H1 (cell line): Measurements from ENCODE around the gene ARHGAP4. TPM values are rescaled to one million over a fixed set of nuclear protein-coding genes. Genes with fewer than 3 reads are reported as not detected.

Experiments used
- CTCF ChIA-PET: fragments of 300-600 bp; sonication (Branson Sonifier 250); formaldehyde crosslinking; loops from one replicate; lab custom pipeline; 2021; ENCODE audit not compliant: partially characterized antibody; lab: Charles Lee
- POLR2A ChIA-PET: fragments of 300-600 bp; sonication (Branson Sonifier 250); formaldehyde crosslinking; loops from one replicate; lab custom pipeline; 2021; ENCODE audit warnings: inconsistent platforms; ENCODE audit not compliant: partially characterized antibody; lab: Charles Lee
- DNase-seq, 2 experiments: peaks; one replicate each; pipeline versions ENCODE4 v3.0.0 to v3.0.0-alpha.2; 2010 to 2022; ENCODE audit warnings: low spot score in 2 of 2, low read depth in 1 of 2, mixed read lengths in 1 of 2
- FAIRE-seq: peaks from 2 replicates; lab custom pipeline; 2011; peaks lifted over from hg19 to GRCh38; lab: Jason Lieb, UNC
- H2AFZ ChIP-seq: 2 replicates; pipeline ENCODE4 v1.8.1; 2012; ENCODE audit warnings: low read length, inconsistent platforms
- H2AK5ac ChIP-seq: 2 replicates; pipeline ENCODE4 v1.6.1; 2013; ENCODE audit warnings: low read depth, low read length
- H2BK120ac ChIP-seq: replicated peaks from 2 replicates; pipeline ENCODE3; 2013; ENCODE audit warnings: low read depth, low read length, inconsistent platforms
- H2BK12ac ChIP-seq: 2 replicates; pipeline ENCODE4 v1.6.1; 2013; ENCODE audit warnings: low read depth, low read length
- H2BK15ac ChIP-seq: 2 replicates; pipeline ENCODE4 v1.6.1; 2013; ENCODE audit warnings: low read length
- H2BK20ac ChIP-seq: 2 replicates; pipeline ENCODE4 v1.6.1; 2013; ENCODE audit warnings: low read length
- H2BK5ac ChIP-seq: 2 replicates; pipeline ENCODE4 v1.6.1; 2013; ENCODE audit warnings: low read depth, low read length
- H3K14ac ChIP-seq: 2 replicates; pipeline ENCODE4 v1.6.1; 2013; ENCODE audit warnings: inconsistent platforms; ENCODE audit not compliant: insufficient read length
- H3K18ac ChIP-seq: 2 replicates; pipeline ENCODE4 v1.6.1; 2013; ENCODE audit warnings: low read length; ENCODE audit errors: extremely low read depth
- H3K23ac ChIP-seq: 2 replicates; pipeline ENCODE4 v1.6.1; 2013; ENCODE audit warnings: inconsistent platforms; ENCODE audit not compliant: insufficient read length
- H3K23me2 ChIP-seq: 2 replicates; pipeline ENCODE4 v1.6.1; 2013; ENCODE audit warnings: low read depth, low read length
- H3K27ac ChIP-seq: 2 replicates; pipeline ENCODE4 v1.6.1; 2011; ENCODE audit warnings: low read depth, low read length, inconsistent platforms
- H3K27me3 ChIP-seq, 4 experiments: replicated peaks in 1 of 4; 1 replicate in 1 of 4; 2 replicates in 3 of 4; pipeline versions ENCODE4 v1.6.1 to v1.8.1; 2011 to 2013; ENCODE audit warnings: low read length in 3 of 4, mild to moderate bottlenecking in 3 of 4, inconsistent platforms in 2 of 4, mixed read lengths in 2 of 4, moderate library complexity in 1 of 4; ENCODE audit not compliant: control insufficient read depth in 3 of 4, insufficient read depth in 3 of 4; ENCODE audit errors: extremely low read depth in 1 of 4
- H3K36me3 ChIP-seq, 4 experiments: 2 replicates each; pipeline versions ENCODE4 v1.6.1 to v1.8.1; 2011 to 2013; ENCODE audit warnings: mild to moderate bottlenecking in 4 of 4, low read length in 3 of 4, moderate library complexity in 2 of 4, control low read depth in 1 of 4, inconsistent platforms in 1 of 4; ENCODE audit not compliant: insufficient read depth in 4 of 4, control insufficient read depth in 2 of 4
- H3K4ac ChIP-seq: replicated peaks from 2 replicates; pipeline ENCODE3; 2013; ENCODE audit warnings: low read length, low read depth, mixed read lengths, inconsistent platforms; ENCODE audit not compliant: insufficient read length
- H3K4me1 ChIP-seq, 4 experiments: replicated peaks in 1 of 4; 1 replicate in 1 of 4; 2 replicates in 3 of 4; pipeline versions ENCODE4 v1.6.1 to v1.8.1; 2011 to 2013; ENCODE audit warnings: low read length in 3 of 4, inconsistent platforms in 2 of 4, mixed read lengths in 1 of 4; ENCODE audit not compliant: insufficient read depth in 4 of 4, control insufficient read depth in 3 of 4
- H3K4me2 ChIP-seq, 2 experiments: 2 replicates each; pipeline versions ENCODE4 v1.6.1 to v1.8.1; 2011 to 2013; ENCODE audit warnings: low read depth in 2 of 2, low read length in 2 of 2, control low read depth in 1 of 2, inconsistent platforms in 1 of 2, mild to moderate bottlenecking in 1 of 2; ENCODE audit not compliant: insufficient read depth in 1 of 2
- H3K4me3 ChIP-seq, 4 experiments: fragments of 200-600, 300-600 bp in 1 of 4; sonication (generic), shearing (Covaris generic), sonication (Bioruptor Twin) in 1 of 4; 2 replicates each; pipeline versions ENCODE4 v1.5.1 to v1.8.1; 2011 to 2016; ENCODE audit warnings: low read length in 4 of 4, low read depth in 3 of 4, control low read depth in 2 of 4, inconsistent platforms in 2 of 4, mild to moderate bottlenecking in 2 of 4, mixed read lengths in 1 of 4, moderate library complexity in 1 of 4; ENCODE audit not compliant: insufficient read depth in 2 of 4; ENCODE audit errors: extremely low read depth in 1 of 4
- H3K56ac ChIP-seq: replicated peaks from 2 replicates; pipeline ENCODE3; 2013; ENCODE audit warnings: low read depth, mild to moderate bottlenecking, mixed read lengths, low read length, inconsistent platforms; ENCODE audit not compliant: insufficient read length
- H3K79me1 ChIP-seq: 2 replicates; pipeline ENCODE4 v1.6.1; 2013; ENCODE audit warnings: low read depth, low read length, control low read depth
- H3K79me2 ChIP-seq, 2 experiments: 2 replicates each; pipeline versions ENCODE4 v1.6.1 to v1.8.1; 2012 to 2013; ENCODE audit warnings: low read length in 2 of 2, mild to moderate bottlenecking in 2 of 2, inconsistent platforms in 1 of 2; ENCODE audit not compliant: insufficient read depth in 2 of 2, control insufficient read depth in 1 of 2
- H3K9ac ChIP-seq, 4 experiments: replicated peaks in 1 of 4; 1 replicate in 1 of 4; 2 replicates in 3 of 4; pipeline versions ENCODE4 v1.6.1 to v1.8.1; 2011 to 2013; ENCODE audit warnings: low read depth in 3 of 4, low read length in 3 of 4, control low read depth in 2 of 4, mild to moderate bottlenecking in 2 of 4, moderate library complexity in 2 of 4, inconsistent platforms in 1 of 4; ENCODE audit errors: extremely low read depth in 1 of 4
- H3K9me3 ChIP-seq, 2 experiments: 2 replicates each; pipeline versions ENCODE4 v1.6.1 to v1.8.1; 2012 to 2013; ENCODE audit warnings: mild to moderate bottlenecking in 2 of 2, moderate library complexity in 2 of 2, control low read depth in 1 of 2, inconsistent platforms in 1 of 2, low read depth in 1 of 2, low read length in 1 of 2, mixed read lengths in 1 of 2; ENCODE audit not compliant: insufficient read depth in 2 of 2
- H4K20me1 ChIP-seq, 2 experiments: replicated peaks in 1 of 2; 2 replicates each; pipeline versions ENCODE3 to v1.8.1; 2011 to 2013; ENCODE audit warnings: inconsistent platforms in 2 of 2, low read length in 2 of 2, mild to moderate bottlenecking in 1 of 2; ENCODE audit not compliant: insufficient read depth in 2 of 2, control insufficient read depth in 1 of 2
- H4K5ac ChIP-seq: 2 replicates; pipeline ENCODE4 v1.6.1; 2013; ENCODE audit warnings: low read length, low read depth, mixed read lengths, inconsistent platforms; ENCODE audit not compliant: insufficient read length
- H4K8ac ChIP-seq: 2 replicates; pipeline ENCODE4 v1.8.0; 2013; ENCODE audit warnings: mild to moderate bottlenecking, moderate library complexity, low read length, inconsistent platforms; ENCODE audit not compliant: insufficient read depth; ENCODE audit errors: extremely low read depth
- H4K91ac ChIP-seq: replicated peaks from 2 replicates; pipeline ENCODE3; 2013; ENCODE audit warnings: low read length, mixed read lengths, inconsistent platforms; ENCODE audit not compliant: insufficient read length
- CTCF ChIP-seq, 3 experiments: IDR thresholded peaks; 1 replicate in 2 of 3; 2 replicates in 1 of 3; pipeline versions ENCODE4 v1.5.1 to v1.6.1; 2011; ENCODE audit warnings: low read length in 3 of 3, mild to moderate bottlenecking in 3 of 3, inconsistent platforms in 2 of 3, low read depth in 1 of 3, moderate library complexity in 1 of 3; ENCODE audit not compliant: insufficient read depth in 1 of 3; ENCODE audit errors: control extremely low read depth in 1 of 3
- EGR1 ChIP-seq: IDR thresholded peaks from 2 replicates; pipeline ENCODE4 v1.6.1; 2011; ENCODE audit warnings: low read depth, low read length, borderline replicate concordance
- RAD21 ChIP-seq, 2 experiments: IDR thresholded peaks in 1 of 2; conservative IDR thresholded peaks in 1 of 2; 2 replicates each; pipeline ENCODE4 v1.6.1; 2011; ENCODE audit warnings: low read depth in 2 of 2, low read length in 2 of 2, improper control_type of control experiment in 1 of 2, inconsistent platforms in 1 of 2, mild to moderate bottlenecking in 1 of 2, moderate library complexity in 1 of 2
- WGBS, 2 experiments: shearing (Covaris generic) in 1 of 2; methylation state at CpG; one replicate each; pipeline versions ENCODE4 v1.1.6 to v1.1.7; 2013 to 2015; ENCODE audit warnings: low lambda C conversion rate in 2 of 2, mixed read lengths in 2 of 2, inconsistent platforms in 1 of 2, low coverage in 1 of 2, missing lambda C conversion rate in 1 of 2; ENCODE audit not compliant: insufficient replicate concordance in 2 of 2, insufficient coverage in 1 of 2, insufficient read length in 1 of 2; ENCODE audit errors: extremely low coverage in 1 of 2, missing lambda C conversion rate in 1 of 2; 5-methylcytosine and 5-hydroxymethylcytosine counted together
- polyA plus RNA-seq, 7 experiments: library from polyadenylated mRNA; depleted of rRNA in 3 of 7; stranded (reverse) in 5 of 7; unstranded in 2 of 7; fragments of >200 nt in 5 of 7; fragments of 200-250 nt in 2 of 7; gene quantifications; 1 replicate in 5 of 7; 2 replicates in 1 of 7; 4 replicates in 1 of 7; pipeline versions ENCODE4 v1.2.1 to v1.2.3, GENCODE V29; 2011 to 2013; ENCODE audit warnings: missing spikeins in 2 of 7, mixed read lengths in 2 of 7
- total RNA-seq: library from RNA; stranded (reverse); fragmentation: NEBNext Ultra II Directional; extraction: Animal tissue kit (Norgen Biotek cat#: 25700); gene quantifications from 2 replicates; pipeline ENCODE4 v1.2.1, GENCODE V29; 2021

Gene ARHGAP4
- total and polyA plus RNA-seq, 2 of the 8 experiments (the other 6 are each of a cell fraction or from before 2014, with no cell fraction given) = 23.9 to 26.0 TPM

GRCh38 chrX:153924149-153924861, 1.8 kb downstream of the ARHGAP4 start:
- Histone ChIP-seq H3K36me3 (0 out of 8 replicates have a peak, but pooled peaks cover 0 to 2% (median 0%) of the 10 kb centered on the region in 4 experiments), H3K27ac (no peak overlapping the region), H4K8ac (no peak overlapping the region), H3K9me3 (no peaks in the 10 kb centered on the region), H2AK5ac (no peak overlapping the region), H2BK15ac (no peak overlapping the region), H4K91ac (no peak overlapping the region), H2BK5ac (no peak overlapping the region; the same call in 1 of the 2 replicates), H2BK120ac (no peak overlapping the region), H3K27me3 (no peaks in the 10 kb centered on the region), H3K23ac (no peak overlapping the region), H4K5ac (no peak overlapping the region), H3K4me1 (peaks cover 3 to 18% (median 12%) of the 10 kb centered on the region in 4 experiments), H3K23me2 (peaks cover 15% of the 10 kb centered on the region; the same call in 1 of the 2 replicates), H3K9ac (no peak overlapping the region), H3K4ac (no peak overlapping the region), H2AFZ (no peak overlapping the region), H3K79me1 (no peaks in the 10 kb centered on the region; the same call in 1 of the 2 replicates), H2BK12ac (no peak overlapping the region), H3K14ac (no peak overlapping the region), H3K56ac (no peak overlapping the region), H3K4me3 (no peak overlapping the region), H2BK20ac (no peak overlapping the region), H3K18ac (no peak overlapping the region), H3K79me2 (peaks cover 0 to 3% of the 10 kb centered on the region in 2 experiments; a peak in 1 of 4 replicates), H3K4me2 (peak overlapping the region in 1 of 2 experiments; percentile 94; a peak in 1 of 4 replicates), H4K20me1 (peaks cover 0 to 2% of the 10 kb centered on the region in 2 experiments)
- no peak for DNase-seq
- TF ChIP-seq RAD21 (IDR thresholded peaks at IDR 0.05 in 1 of 2, conservative IDR thresholded peaks at IDR 0.05 in 1 of 2; ENCODE audit: low read depth in 2 of 2, low read length in 2 of 2) (peak; percentile 38 to 53), CTCF (IDR thresholded peaks at IDR 0.05; ENCODE audit: control extremely low read depth in 1 of 3, insufficient read depth in 1 of 3, low read depth in 1 of 3, low read length in 3 of 3) (peak in 2 of 3 experiments; percentile 22 to 33; a peak in 2 of 4 replicates), EGR1 (no peak)
- peak; percentile 42 for FAIRE-seq
- ChIA-PET CTCF (interaction anchor here (1.0 to 19.6 kb wide), 16 partner anchors 8 to 157 kb away, joined by 3 to 272 read pairs (median 5); partner anchors contain the start of gene RENBP), POLR2A (interaction anchor here (0.5 to 14.9 kb wide), 9 partner anchors 16 to 225 kb away, joined by 3 to 231 read pairs (median 6); partner anchors contain the start of genes HCFC1, NAA10, RENBP and TMEM187)
- 89% methylated on average over 9 of the region's 14 CpGs; no CpG with 5 or more reads in 1 of the 2 experiments for WGBS, 2 experiments
